ENCODE data around the gene ZNF568. TPM values are rescaled to one million over a fixed set of nuclear protein-coding genes. Genes with fewer than 3 reads are reported as not detected.
A peak's percentile ranks its signal among the peaks of the same experiment; 100 is the strongest.

ZNF568 gene
- total RNA-seq, 1 donor from 2014 or later: 7.1 TPM

GRCh38 chr19:36997152-36997842, 81.2 kb downstream of the ZNF568 start:
- Mint-ChIP-seq H3K27ac (ENCODE audit: unreplicated experiment) (no peak overlapping the region), H3K36me3 (ENCODE audit: low read depth, unreplicated experiment) (peaks cover 56% of the 10 kb centered on the region), H3K27me3 (ENCODE audit: unreplicated experiment) (no peaks in the 10 kb centered on the region), H3K4me1 (ENCODE audit: unreplicated experiment) (no peaks in the 10 kb centered on the region), H3K9me3 (ENCODE audit: unreplicated experiment) (peaks cover 26% of the 10 kb centered on the region), H3K4me3 (ENCODE audit: unreplicated experiment) (peak overlapping the region; percentile 80)
- no peak for TF ChIP-seq CTCF (IDR thresholded peaks at IDR 0.05; ENCODE audit: unreplicated experiment)
- DNase-seq (ENCODE audit: low spot score): no peak

GRCh38 chr19:36997843-36998235, 81.7 kb downstream of the ZNF568 start:
- no peak for TF ChIP-seq CTCF (IDR thresholded peaks at IDR 0.05; ENCODE audit: unreplicated experiment)
- Mint-ChIP-seq H3K36me3 (ENCODE audit: low read depth, unreplicated experiment) (peaks cover 51% of the 10 kb centered on the region), H3K9me3 (ENCODE audit: unreplicated experiment) (peaks cover 21% of the 10 kb centered on the region), H3K4me1 (ENCODE audit: unreplicated experiment) (no peaks in the 10 kb centered on the region), H3K27ac (ENCODE audit: unreplicated experiment) (no peak overlapping the region), H3K4me3 (ENCODE audit: unreplicated experiment) (no peak overlapping the region), H3K27me3 (ENCODE audit: unreplicated experiment) (no peaks in the 10 kb centered on the region)
- no peak for DNase-seq (ENCODE audit: low spot score)

GRCh38 chr19:36999313-36999712, 83.2 kb downstream of the ZNF568 start:
- Mint-ChIP-seq H3K36me3 (ENCODE audit: low read depth, unreplicated experiment) (peaks cover 40% of the 10 kb centered on the region), H3K27me3 (ENCODE audit: unreplicated experiment) (no peaks in the 10 kb centered on the region), H3K9me3 (ENCODE audit: unreplicated experiment) (peaks cover 16% of the 10 kb centered on the region), H3K27ac (ENCODE audit: unreplicated experiment) (no peak overlapping the region), H3K4me1 (ENCODE audit: unreplicated experiment) (no peaks in the 10 kb centered on the region), H3K4me3 (ENCODE audit: unreplicated experiment) (no peak overlapping the region)
- no peak for TF ChIP-seq CTCF (IDR thresholded peaks at IDR 0.05; ENCODE audit: unreplicated experiment)
- no peak for DNase-seq (ENCODE audit: low spot score)

- Mint-ChIP-seq H3K9me3 (ENCODE audit: unreplicated experiment) (peaks cover 42% of the 10 kb centered on the region), H3K27me3 (ENCODE audit: unreplicated experiment) (peaks cover 8% of the 10 kb centered on the region), H3K36me3 (ENCODE audit: low read depth, unreplicated experiment) (peaks cover 28% of the 10 kb centered on the region), H3K4me1 (ENCODE audit: unreplicated experiment) (no peaks in the 10 kb centered on the region), H3K4me3 (ENCODE audit: unreplicated experiment) (no peak overlapping the region), H3K27ac (ENCODE audit: unreplicated experiment) (no peak overlapping the region)
- no peak for DNase-seq (ENCODE audit: low spot score)
- TF ChIP-seq CTCF (IDR thresholded peaks at IDR 0.05; ENCODE audit: unreplicated experiment): no peak
Measured at GRCh38 chr19:37007587-37008220, 91.6 kb downstream of the ZNF568 start.

GRCh38 chr19:37009871-37010270, 93.7 kb downstream of the ZNF568 start:
- Mint-ChIP-seq H3K27me3 (ENCODE audit: unreplicated experiment) (peaks cover 16% of the 10 kb centered on the region), H3K4me1 (ENCODE audit: unreplicated experiment) (no peaks in the 10 kb centered on the region), H3K36me3 (ENCODE audit: low read depth, unreplicated experiment) (peaks cover 29% of the 10 kb centered on the region), H3K4me3 (ENCODE audit: unreplicated experiment) (no peak overlapping the region), H3K9me3 (ENCODE audit: unreplicated experiment) (peaks cover 56% of the 10 kb centered on the region), H3K27ac (ENCODE audit: unreplicated experiment) (no peak overlapping the region)
- TF ChIP-seq CTCF (IDR thresholded peaks at IDR 0.05; ENCODE audit: unreplicated experiment): no peak
- no peak for DNase-seq (ENCODE audit: low spot score)

All from endothelial cell (in vitro differentiated cells).